KG1 (cell line): Measurements from ENCODE around the gene SHISA3.

Experiments used
- DNase-seq: peaks from one replicate; lab custom pipeline; 2025; lab: John Stamatoyannopoulos, UW

Gene SHISA3

DNA sequence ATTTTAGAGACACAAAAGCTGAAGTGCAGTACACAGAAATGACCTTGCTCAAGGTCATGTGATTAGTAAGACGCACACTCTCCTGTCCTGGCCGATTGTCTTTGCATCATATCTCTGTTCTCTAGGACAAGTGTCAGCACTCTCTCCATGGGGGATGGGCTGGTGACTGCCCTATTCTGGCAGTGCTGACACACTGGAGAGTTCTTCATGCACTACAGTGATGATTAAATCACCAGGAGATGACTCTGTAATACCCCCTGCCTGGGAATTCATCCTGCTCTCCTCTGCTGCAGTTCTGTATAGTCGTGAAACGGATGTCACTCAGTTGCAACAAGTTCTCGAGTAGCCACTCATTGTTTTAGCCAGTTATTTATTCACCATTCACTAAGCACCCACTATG, 5.3 kb upstream of the SHISA3 start:
- no peak for DNase-seq

DNA sequence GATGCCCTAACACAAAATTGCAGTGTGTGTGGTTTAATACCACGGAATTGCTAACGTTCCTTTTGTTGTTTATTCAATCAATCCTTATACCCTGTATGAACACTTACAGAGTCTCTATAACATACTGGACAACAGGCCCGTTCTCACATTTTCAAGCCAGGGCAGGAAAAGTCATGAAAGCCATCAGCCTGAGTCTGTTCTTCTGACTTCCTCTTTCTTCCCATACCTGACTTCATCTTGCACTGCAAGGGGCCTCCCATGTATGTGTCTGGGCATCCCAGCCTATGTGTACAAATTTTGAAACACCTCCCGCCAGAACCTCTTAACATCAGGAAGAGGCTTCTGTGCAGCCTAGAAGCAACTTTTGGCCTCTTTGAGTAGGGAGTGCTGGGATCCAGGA, 4.9 kb upstream of the SHISA3 start:
- DNase-seq: no peak

DNA sequence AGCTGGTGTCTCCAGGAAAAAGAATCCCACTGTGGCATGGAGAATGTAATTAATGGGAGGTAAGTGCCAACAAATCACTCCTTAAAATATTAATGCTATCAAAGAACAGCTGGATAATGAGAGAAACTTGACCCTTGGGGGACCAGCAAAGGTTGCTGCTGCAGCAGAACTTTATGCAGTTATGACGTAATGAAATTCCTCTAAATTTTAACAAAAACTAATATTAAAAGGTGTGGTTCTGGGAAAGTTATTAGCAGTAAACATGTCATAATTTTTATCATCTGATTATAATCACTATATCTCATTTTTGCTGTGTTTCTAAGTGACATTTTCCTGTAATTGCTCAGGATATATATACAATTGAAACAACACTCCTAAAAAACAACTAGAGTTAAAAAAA, 1.7 kb upstream of the SHISA3 start:
- no peak for DNase-seq

DNA sequence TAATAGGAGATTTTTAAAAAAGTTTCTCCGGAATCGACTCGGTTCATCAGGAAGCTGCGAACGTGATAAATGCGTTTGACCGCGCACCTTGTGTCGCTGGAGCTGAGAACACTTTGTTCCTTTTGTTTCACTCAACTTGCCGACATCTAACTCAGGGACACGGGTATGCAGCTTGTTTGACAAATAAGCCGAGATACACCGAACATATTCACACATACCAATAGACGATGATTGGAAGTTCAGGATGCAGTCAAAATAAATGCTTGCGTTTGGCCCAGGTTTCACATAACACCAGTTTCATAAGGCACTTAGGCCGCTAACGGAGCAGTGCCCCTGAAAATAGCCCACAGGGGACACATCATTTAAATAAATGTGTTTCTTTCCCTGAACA, 932 bp upstream of the SHISA3 start:
- peak; percentile 47 for DNase-seq

DNA sequence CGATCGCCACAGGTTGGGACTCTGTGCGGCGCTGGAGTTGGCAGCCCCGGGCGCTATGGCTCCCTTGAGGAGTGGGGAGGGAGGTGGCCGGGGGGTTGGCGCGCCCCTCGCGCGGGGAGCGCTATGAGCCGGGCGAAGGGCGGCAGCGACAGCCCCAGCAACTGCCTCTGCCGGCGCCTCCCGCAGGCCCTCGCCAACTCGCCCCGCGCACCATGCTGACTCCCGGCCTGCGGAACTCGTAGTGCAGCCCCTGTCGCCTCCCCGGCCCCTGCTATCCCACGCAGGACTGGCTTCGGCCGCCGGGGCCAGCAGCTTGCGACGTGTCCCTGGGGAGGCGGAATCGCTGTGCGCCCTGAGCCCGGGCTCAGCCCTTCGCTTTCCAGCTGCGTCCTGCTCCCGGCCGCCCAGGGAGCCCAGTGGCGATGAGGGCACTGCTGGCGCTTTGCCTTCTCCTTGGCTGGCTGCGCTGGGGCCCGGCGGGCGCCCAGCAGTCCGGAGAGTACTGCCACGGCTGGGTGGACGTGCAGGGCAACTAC, 415 bp downstream of the SHISA3 start:
- DNase-seq: no peak

GRCh38 chr4:42398171-42398870, 1.0 kb downstream of the SHISA3 start:
- DNase-seq: peak; percentile 50

- no peak for DNase-seq
These were observed 1.6 kb downstream of the SHISA3 start for GRCh38 chr4:42398871-42399331.

- no peak for DNase-seq
These were observed 2.1 kb downstream of the SHISA3 start for GRCh38 chr4:42399393-42399792.

GRCh38 chr4:42401171-42401570, 3.9 kb downstream of the SHISA3 start:
- DNase-seq: no peak

- DNase-seq: no peak
These were observed 6.7 kb downstream of the SHISA3 start for GRCh38 chr4:42404001-42404400.

DNA sequence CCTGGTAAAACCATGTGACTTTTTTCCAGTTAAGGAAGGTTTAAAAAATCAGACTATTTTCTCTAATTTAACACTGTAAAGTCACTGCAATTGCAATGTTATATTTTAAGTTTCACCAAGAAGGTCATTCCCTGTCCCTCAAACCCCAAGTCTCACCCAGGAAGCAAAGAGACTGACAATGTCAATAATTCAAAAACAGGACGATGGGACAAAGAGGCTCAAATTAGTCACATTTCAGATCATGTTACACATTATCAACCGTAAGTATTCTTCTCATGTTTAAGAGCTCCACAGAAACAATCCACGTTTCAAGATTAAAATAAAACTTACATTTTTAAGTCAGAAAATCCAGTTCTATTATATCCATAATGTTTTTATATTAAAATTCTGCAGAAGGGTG, 13.2 kb downstream of the SHISA3 start:
- no peak for DNase-seq

GRCh38 chr4:42411803-42412202, 14.5 kb downstream of the SHISA3 start:
- no peak for DNase-seq

DNA sequence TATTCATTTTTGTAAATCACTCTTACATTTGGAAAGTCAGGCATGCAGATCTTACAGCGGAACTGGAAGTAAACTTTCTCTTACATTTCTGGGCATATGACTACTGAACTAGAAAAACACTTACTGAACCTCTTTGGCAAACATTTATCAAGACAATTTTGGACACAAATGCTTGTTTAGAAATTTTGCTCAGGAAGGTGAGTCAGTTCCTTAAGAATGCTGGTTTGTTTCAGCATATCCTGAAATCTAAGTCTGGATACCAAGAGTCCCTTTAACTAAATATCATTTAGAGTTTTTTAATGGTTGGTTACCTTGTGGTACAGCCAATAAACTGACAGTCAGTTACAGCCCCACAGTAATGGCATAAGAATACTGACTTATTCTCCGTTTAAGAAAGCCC, 15.0 kb downstream of the SHISA3 start:
- no peak for DNase-seq

- DNase-seq: no peak
These were observed 18.0 kb downstream of the SHISA3 start for GRCh38 chr4:42415281-42415680.

DNA sequence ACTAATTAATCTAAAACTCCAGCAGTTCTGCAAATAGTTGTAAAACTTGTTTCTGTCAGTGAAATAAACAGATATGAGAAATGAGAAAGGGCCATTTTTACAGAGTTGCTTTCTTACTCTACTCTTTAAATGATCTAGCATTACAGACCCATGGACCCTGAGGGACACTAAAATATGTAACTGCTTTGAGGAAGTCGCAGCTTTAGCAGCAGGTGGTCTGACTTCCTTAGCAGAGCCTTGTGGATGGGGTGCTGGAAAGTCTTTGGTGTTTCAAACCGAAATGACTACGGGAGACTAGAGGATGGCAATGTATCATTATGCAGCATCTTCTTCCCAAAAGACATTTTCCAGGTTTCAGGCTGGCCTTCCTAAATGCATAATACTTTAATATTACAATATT, 18.7 kb downstream of the SHISA3 start:
- no peak for DNase-seq

DNA sequence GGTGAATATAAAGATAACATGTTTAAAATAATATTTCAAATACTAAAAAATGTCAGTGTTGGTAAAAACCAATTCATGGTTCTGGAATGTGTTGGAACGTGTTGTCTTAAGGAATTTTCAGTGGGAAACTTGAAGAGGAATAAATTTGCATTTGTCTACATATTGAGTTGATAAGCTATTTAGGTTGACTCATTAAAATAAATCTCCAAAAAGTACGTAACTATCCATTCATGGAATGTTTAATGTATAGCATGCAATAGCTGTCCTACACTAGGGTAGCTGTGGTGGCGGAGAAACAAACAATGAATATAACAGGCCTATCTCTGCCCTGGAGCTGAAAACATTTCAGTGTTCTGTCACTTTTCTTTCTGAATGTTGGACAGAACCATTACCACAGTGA, 20.3 kb downstream of the SHISA3 start:
- no peak for DNase-seq

DNA sequence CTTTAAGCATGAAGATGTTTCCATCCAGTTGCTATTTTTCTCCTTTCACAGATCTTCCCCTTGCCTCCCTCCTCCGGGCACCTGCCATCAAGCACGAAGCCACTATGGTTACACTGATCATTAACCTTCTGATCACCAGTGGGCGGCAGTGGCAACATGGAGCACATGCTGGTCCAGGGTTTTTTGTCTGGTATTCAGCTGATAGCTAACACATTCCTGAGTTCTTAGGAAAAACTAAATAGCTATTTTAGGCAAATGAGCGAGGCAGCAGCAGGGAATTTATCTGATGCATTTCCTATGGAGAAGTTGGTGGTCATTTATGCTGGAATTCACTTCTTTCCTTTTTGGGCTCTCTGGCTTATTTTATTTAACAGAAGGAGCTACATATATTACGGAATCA, 22.9 kb downstream of the SHISA3 start:
- DNase-seq: no peak

DNA sequence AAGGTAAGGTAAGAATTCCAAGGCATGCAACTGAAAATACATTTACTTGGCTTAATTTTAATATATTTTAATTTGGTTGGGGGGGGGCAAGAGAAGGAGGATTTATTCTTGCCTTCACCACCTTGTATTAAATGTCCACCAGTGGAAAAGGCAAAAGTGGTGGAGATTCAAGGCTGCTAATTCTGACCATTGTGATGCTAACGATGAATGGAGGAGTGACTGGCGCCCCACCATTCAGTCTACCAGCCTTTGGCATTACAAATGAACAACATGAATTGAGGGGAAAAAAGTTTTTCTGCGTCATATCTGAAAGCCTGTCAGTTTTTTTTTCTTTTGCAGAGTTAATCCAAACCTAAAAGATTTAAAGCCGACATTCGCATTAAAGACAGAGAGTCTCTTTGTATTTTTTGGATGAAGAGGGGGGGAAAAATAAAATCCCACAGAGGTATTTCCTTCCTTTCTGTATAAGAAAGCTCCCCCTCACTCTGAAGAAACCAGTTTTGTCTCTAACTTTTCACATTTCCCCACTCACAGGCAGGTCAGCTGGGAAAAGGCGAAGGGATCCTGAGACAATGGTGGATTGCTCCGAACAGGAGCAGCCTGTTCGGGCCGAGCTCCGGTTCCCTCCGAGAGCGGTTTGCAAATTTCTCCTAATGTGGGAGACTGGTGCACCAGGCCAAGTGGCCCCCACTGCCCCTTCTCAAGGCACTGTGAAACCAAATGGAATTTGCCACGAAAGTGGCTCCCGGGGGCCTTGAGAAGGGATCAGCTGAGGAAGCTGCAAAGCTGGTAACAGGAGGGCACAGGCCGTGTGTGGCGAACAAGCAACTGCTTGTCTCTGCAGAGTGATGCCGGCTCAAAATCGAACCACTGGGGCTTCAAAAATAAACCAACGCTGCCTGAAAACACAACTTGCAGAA, 28.1 kb downstream of the SHISA3 start:
- DNase-seq: no peak

DNA sequence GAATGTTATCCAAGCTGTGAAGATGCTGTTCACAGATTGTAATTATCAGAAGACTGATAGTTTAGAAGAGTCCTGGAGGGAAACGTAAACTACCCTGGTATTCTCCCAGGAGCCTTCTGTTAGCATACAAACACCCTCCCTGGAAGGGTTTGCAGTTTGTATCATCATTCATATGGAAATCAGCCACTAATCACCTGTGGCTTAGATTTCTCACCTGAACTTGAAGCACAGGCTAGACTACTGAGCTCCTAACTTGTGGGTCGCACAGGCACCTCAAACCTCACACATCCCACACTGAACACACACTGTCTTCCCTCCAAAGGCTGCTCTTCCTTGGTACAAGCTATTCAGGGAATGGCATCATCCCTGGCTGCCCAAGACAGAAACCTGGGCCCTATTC, 30.7 kb downstream of the SHISA3 start:
- DNase-seq: no peak

DNA sequence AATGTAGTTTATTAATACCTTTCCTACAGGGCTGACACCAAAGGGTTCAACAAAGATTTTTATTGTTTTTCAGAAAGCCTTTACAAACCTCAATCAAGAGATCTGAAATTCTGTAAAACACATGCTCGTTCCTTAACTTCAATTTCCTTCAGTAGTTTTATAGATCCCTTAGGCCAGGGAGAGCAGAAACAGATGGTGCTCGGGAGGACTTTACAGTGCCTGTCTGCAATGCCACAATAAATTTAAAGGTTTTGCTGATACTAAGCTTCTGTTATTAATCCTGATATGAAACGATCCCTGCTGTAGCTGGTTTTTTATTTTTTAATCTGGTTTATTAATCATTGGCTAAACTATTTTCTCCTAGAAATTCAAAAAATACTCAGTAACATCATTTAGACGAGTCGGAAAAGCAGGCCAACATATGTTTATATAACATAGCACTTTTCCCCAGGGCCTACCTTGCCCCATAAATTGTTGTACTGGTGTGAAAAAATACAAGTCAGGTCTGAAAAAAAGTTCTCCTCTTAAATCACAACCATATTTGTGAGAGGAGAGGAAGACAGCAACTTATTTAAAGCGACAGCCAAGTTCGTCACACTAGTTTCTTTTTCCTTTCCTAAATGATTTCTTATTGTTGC, 39.8 kb downstream of the SHISA3 start:
- DNase-seq: no peak

DNA sequence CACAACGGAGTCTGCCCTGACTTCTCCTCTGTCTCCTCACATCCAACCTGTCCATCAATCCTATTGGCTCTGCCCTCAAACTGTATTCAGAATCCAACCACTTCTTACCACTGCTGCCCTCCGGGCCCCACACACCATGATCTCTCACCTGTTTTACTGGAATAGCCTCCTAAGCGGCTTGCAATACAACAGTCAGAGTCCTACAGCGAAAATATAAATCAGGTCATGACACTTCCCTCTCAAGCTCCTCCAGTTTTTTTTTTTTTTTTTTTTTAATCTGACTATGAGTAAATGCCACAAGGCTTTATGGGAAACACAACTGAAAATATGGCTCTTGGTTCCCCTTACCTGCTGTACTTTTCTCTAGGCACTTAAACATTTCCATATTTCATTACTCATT, 42.8 kb downstream of the SHISA3 start:
- DNase-seq: no peak

GRCh38 chr4:42442601-42443000, 45.3 kb downstream of the SHISA3 start:
- no peak for DNase-seq

DNA sequence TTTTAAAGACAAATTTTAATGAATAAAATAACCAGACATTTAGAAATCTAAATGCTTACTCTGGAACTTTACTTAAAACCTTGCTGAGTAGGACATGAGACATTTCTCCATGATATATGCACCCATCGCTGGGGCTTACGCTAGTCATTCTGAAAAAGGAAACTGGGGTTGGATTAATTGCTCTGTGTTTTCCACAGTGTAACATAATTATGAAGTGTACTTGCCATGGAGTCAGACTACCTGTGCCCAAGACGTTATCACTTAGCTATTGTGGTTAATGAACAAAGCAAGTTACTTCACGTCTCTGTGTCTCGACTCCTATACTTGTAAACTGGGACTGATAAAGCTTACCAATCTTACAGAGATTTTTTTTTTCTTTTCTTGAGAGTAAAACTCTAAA, 47.8 kb downstream of the SHISA3 start:
- no peak for DNase-seq
